Trophoblast cell (in vitro differentiated cells and primary cell): Measurements from ENCODE around the gene AHNAK.
"Not testable (repeated sequence)": the region's sequence is repeated elsewhere in the genome, so short reads cannot be mapped to it uniquely, and the experiment has no call there.

ENCODE experiments used
- DNase-seq, 2 donors: peaks; one replicate each; pipeline ENCODE4 v3.0.0-alpha.2; 2016
- H2AFZ ChIP-seq: 2 replicates; pipeline ENCODE4 v1.6.1; 2013; ENCODE audit warnings: low read length, moderate library complexity, mild to moderate bottlenecking; ENCODE audit not compliant: insufficient read depth, poor library complexity
- H2AK5ac ChIP-seq: 2 replicates; pipeline ENCODE4 v1.6.1; 2013; ENCODE audit warnings: mild to moderate bottlenecking, low read length
- H2BK120ac ChIP-seq: 2 replicates; pipeline ENCODE4 v1.6.1; 2013; ENCODE audit warnings: low read length, mild to moderate bottlenecking, moderate library complexity; ENCODE audit not compliant: insufficient read depth, poor library complexity
- H2BK12ac ChIP-seq: 2 replicates; pipeline ENCODE4 v1.6.1; 2013; ENCODE audit warnings: mild to moderate bottlenecking, low read length, moderate library complexity
- H2BK5ac ChIP-seq: 2 replicates; pipeline ENCODE4 v1.6.1; 2013; ENCODE audit warnings: low read length, low read depth, moderate library complexity, mild to moderate bottlenecking; ENCODE audit not compliant: poor library complexity
- H3K14ac ChIP-seq: 2 replicates; pipeline ENCODE4 v1.6.1; 2013; ENCODE audit warnings: mild to moderate bottlenecking, low read length
- H3K18ac ChIP-seq: 2 replicates; pipeline ENCODE4 v1.6.1; 2013; ENCODE audit warnings: mild to moderate bottlenecking, low read length
- H3K23ac ChIP-seq: 2 replicates; pipeline ENCODE4 v1.6.1; 2013; ENCODE audit warnings: low read length
- H3K27ac ChIP-seq: 2 replicates; pipeline ENCODE4 v1.5.1; 2013; ENCODE audit warnings: low read depth, mild to moderate bottlenecking, inconsistent platforms, low read length, moderate library complexity
- H3K27me3 ChIP-seq: 2 replicates; pipeline ENCODE4 v1.6.1; 2013; ENCODE audit warnings: inconsistent platforms, mild to moderate bottlenecking, low read length, moderate library complexity; ENCODE audit not compliant: insufficient read depth
- H3K36me3 ChIP-seq, 2 experiments: 1 replicate in 1 of 2; 2 replicates in 1 of 2; pipeline ENCODE4 v1.6.1; 2013; ENCODE audit warnings: low read length in 2 of 2, mild to moderate bottlenecking in 2 of 2, moderate library complexity in 1 of 2; ENCODE audit not compliant: insufficient read depth in 2 of 2, control insufficient read depth in 1 of 2
- H3K4ac ChIP-seq: 2 replicates; pipeline ENCODE4 v1.6.1; 2013; ENCODE audit warnings: low read depth, mild to moderate bottlenecking, low read length, moderate library complexity
- H3K4me1 ChIP-seq, 2 experiments: 1 replicate in 1 of 2; 2 replicates in 1 of 2; pipeline ENCODE4 v1.6.1; 2013; ENCODE audit warnings: low read length in 2 of 2, mild to moderate bottlenecking in 2 of 2, moderate library complexity in 1 of 2; ENCODE audit not compliant: insufficient read depth in 2 of 2, control insufficient read depth in 1 of 2
- H3K4me2 ChIP-seq: 2 replicates; pipeline ENCODE4 v1.6.1; 2013; ENCODE audit warnings: inconsistent platforms, mild to moderate bottlenecking, low read length, moderate library complexity
- H3K4me3 ChIP-seq: 2 replicates; pipeline ENCODE4 v1.5.1; 2013; ENCODE audit warnings: mild to moderate bottlenecking, low read depth, low read length, inconsistent platforms
- H3K79me1 ChIP-seq: one replicate; pipeline ENCODE4 v1.6.1; 2013; ENCODE audit warnings: low read length
- H3K79me2 ChIP-seq: 2 replicates; pipeline ENCODE4 v1.6.1; 2013; ENCODE audit warnings: low read length, mild to moderate bottlenecking; ENCODE audit not compliant: control insufficient read depth, insufficient read depth, poor library complexity
- H3K9ac ChIP-seq: 2 replicates; pipeline ENCODE4 v1.6.1; 2013; ENCODE audit warnings: mild to moderate bottlenecking, low read length
- H3K9me3 ChIP-seq: 2 replicates; pipeline ENCODE4 v1.6.1; 2013; ENCODE audit warnings: low read depth, mild to moderate bottlenecking, control low read depth, inconsistent platforms, low read length; ENCODE audit not compliant: insufficient read depth
- H4K12ac ChIP-seq: 2 replicates; pipeline ENCODE4 v1.6.1; 2013; ENCODE audit warnings: low read depth, mild to moderate bottlenecking, low read length, moderate library complexity
- H4K8ac ChIP-seq: 2 replicates; pipeline ENCODE4 v1.6.1; 2013; ENCODE audit warnings: low read depth, mild to moderate bottlenecking, low read length, moderate library complexity
- H4K91ac ChIP-seq: one replicate; pipeline ENCODE4 v1.6.1; 2013; ENCODE audit warnings: low read depth, mild to moderate bottlenecking, low read length, moderate library complexity
- WGBS: extraction: QIAGEN DNeasy Blood & Tissue Kit; methylation state at CpG from one replicate; pipeline ENCODE4 v1.1.7; 2013; ENCODE audit warnings: missing lambda C conversion rate; ENCODE audit not compliant: insufficient read length, insufficient coverage; ENCODE audit errors: extremely low coverage; 5-methylcytosine and 5-hydroxymethylcytosine counted together

The AHNAK gene

GRCh38 chr11:62390237-62390636, 156.4 kb downstream of the AHNAK start:
- no peak overlapping the region for H4K91ac ChIP-seq
- WGBS: no CpG with 5 or more reads among the region's 5 CpGs
- H2AK5ac ChIP-seq: no peak overlapping the region

DNA sequence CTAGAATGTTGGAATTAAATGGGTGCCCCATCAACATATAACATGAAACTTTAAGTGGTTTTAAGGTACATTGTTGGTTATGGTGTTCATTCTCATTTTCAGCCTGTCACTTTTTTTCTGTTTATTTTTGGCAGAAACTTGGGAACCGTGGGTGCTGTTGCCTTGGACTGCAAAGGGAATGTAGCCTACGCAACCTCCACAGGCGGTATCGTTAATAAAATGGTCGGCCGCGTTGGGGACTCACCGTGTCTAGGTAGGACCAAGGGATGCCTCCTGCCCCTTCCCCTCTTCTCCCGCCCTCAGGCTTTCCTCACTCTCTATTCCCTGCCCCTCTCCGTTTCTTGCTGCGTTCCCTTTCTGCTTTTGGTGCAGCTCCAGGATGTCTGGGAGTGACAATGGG, 157.6 kb downstream of the AHNAK start:
- Histone ChIP-seq H4K91ac (no peak overlapping the region), H3K4me2 (no peak overlapping the region), H3K79me1 (no peaks in the 10 kb centered on the region), H2BK12ac (no peak overlapping the region), H3K27me3 (no peaks in the 10 kb centered on the region), H3K4me1 (no peaks in the 10 kb centered on the region), H4K8ac (no peak overlapping the region), H2BK120ac (no peak overlapping the region), H3K4me3 (no peak overlapping the region), H3K79me2 (no peaks in the 10 kb centered on the region), H3K4ac (no peak overlapping the region), H3K36me3 (no peaks in the 10 kb centered on the region), H4K12ac (no peak overlapping the region), H2AK5ac (no peak overlapping the region), H3K9me3 (no peaks in the 10 kb centered on the region), H3K14ac (no peak overlapping the region), H3K27ac (no peak overlapping the region), H3K9ac (no peak overlapping the region), H2AFZ (no peak overlapping the region), H3K23ac (no peak overlapping the region), H3K18ac (no peak overlapping the region), H2BK5ac (no peak overlapping the region)
- WGBS: no CpG with 5 or more reads among the region's 11 CpGs
- no peak for DNase-seq

More at GRCh38 chr11:62390237-62390636, 156.4 kb downstream of the AHNAK start:
- Histone ChIP-seq H2BK120ac (no peak overlapping the region), H3K79me1 (peaks cover 2% of the 10 kb centered on the region), H3K4me2 (no peak overlapping the region), H4K8ac (no peak overlapping the region), H2AFZ (no peak overlapping the region), H3K18ac (no peak overlapping the region), H3K27ac (no peak overlapping the region), H3K23ac (no peak overlapping the region), H3K9ac (no peak overlapping the region), H3K14ac (no peak overlapping the region), H3K9me3 (no peaks in the 10 kb centered on the region), H3K79me2 (no peaks in the 10 kb centered on the region), H3K36me3 (no peaks in the 10 kb centered on the region), H2BK12ac (no peak overlapping the region), H3K4me1 (peaks cover 2 to 4% of the 10 kb centered on the region in 2 experiments), H3K27me3 (no peaks in the 10 kb centered on the region), H4K12ac (no peak overlapping the region), H2BK5ac (no peak overlapping the region), H3K4me3 (no peak overlapping the region), H3K4ac (no peak overlapping the region)
- no peak for DNase-seq

DNA sequence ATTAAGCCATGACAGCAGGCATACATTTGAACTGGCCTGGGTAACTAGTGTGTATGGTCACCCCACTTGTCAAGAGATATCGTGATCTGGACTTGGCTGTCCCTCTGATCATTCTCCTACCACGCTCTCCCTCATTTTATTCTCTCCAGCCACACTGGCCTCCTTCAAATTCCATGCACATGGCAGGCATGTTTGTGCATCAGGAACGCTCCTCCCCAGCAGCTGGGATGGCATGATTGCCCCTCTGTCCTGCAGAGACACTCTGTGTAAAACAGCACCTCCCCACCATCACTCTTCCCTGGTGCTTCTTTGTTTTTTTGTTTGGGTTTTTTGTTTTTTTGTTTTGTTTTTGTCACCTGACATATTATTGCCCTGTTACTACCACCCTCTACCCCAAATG, 159.2 kb downstream of the AHNAK start:
- Histone ChIP-seq H3K79me2 (no peaks in the 10 kb centered on the region), H3K23ac (no peak overlapping the region), H2AK5ac (no peak overlapping the region), H2AFZ (no peak overlapping the region), H3K9me3 (no peaks in the 10 kb centered on the region), H4K12ac (no peak overlapping the region), H3K4me2 (no peak overlapping the region), H2BK120ac (no peak overlapping the region), H3K4me1 (no peaks in the 10 kb centered on the region), H2BK12ac (no peak overlapping the region), H2BK5ac (no peak overlapping the region), H3K36me3 (no peaks in the 10 kb centered on the region), H4K91ac (no peak overlapping the region), H4K8ac (no peak overlapping the region), H3K4ac (no peak overlapping the region), H3K9ac (no peak overlapping the region), H3K4me3 (no peak overlapping the region), H3K79me1 (no peaks in the 10 kb centered on the region), H3K27ac (no peak overlapping the region), H3K14ac (no peak overlapping the region), H3K18ac (no peak overlapping the region), H3K27me3 (no peaks in the 10 kb centered on the region)
- DNase-seq: no peak
- no CpG with 5 or more reads among the region's 3 CpGs for WGBS

GRCh38 chr11:62386083-62386482, 160.5 kb downstream of the AHNAK start:
- not testable (repeated sequence) for H3K18ac ChIP-seq, H4K12ac ChIP-seq, H3K14ac ChIP-seq, H4K8ac ChIP-seq, H3K23ac ChIP-seq, H3K36me3 ChIP-seq, H4K91ac ChIP-seq, H2BK5ac ChIP-seq, H3K4me2 ChIP-seq, H3K4ac ChIP-seq, H3K9me3 ChIP-seq, H3K4me3 ChIP-seq, H2AFZ ChIP-seq, H3K79me2 ChIP-seq, H3K9ac ChIP-seq, H2AK5ac ChIP-seq, H3K4me1 ChIP-seq, DNase-seq, H3K79me1 ChIP-seq, H2BK120ac ChIP-seq, H3K27me3 ChIP-seq, H2BK12ac ChIP-seq, H3K27ac ChIP-seq
- no CpG with 5 or more reads among the region's 3 CpGs for WGBS
